OCI-LY7 (cell line): ENCODE results near the gene CHRNA3. TPM values are rescaled to one million over a fixed set of nuclear protein-coding genes. Genes with fewer than 3 reads are reported as not detected.
"Not testable (repeated sequence)": the region's sequence is repeated elsewhere in the genome, so short reads cannot be mapped to it uniquely, and the experiment has no call there.

Experiments used
- BruUV-seq: library from RNA; stranded (reverse); fragments of 400-500 nt; replicated peaks from 2 replicates; lab custom pipeline; 2021; lab: Mats Ljungman, UMichigan
- CTCF ChIA-PET: fragments of 300-600 bp; sonication (Branson Sonifier 250); formaldehyde crosslinking; loops from one replicate; lab custom pipeline; 2022; ENCODE audit warnings: antibody characterized with exemption; ENCODE audit not compliant: unreplicated experiment; lab: Charles Lee
- POLR2A ChIA-PET: fragments of 300-600 bp; sonication (Branson Sonifier 250); formaldehyde crosslinking; loops from one replicate; lab custom pipeline; 2022; ENCODE audit warnings: antibody characterized with exemption; lab: Charles Lee
- DNase-seq: peaks from one replicate; pipeline ENCODE4 v3.0.0-alpha.2; 2015; ENCODE audit warnings: low spot score
- H2AFZ ChIP-seq: fragments of 200-600 bp; sonication (generic), shearing (Covaris generic); 2 replicates; pipeline ENCODE4 v1.6.1; 2014; ENCODE audit warnings: mild to moderate bottlenecking, antibody characterized with exemption, low read length, moderate library complexity
- H3K27ac ChIP-seq: fragments of 200-600 bp; sonication (generic); 2 replicates; pipeline ENCODE4 v1.5.1; 2014; ENCODE audit warnings: mixed run types, low read depth, mild to moderate bottlenecking, moderate library complexity, low read length, inconsistent platforms; ENCODE audit not compliant: poor library complexity, severe bottlenecking
- H3K36me3 ChIP-seq: fragments of 200-600 bp; sonication (generic); 2 replicates; pipeline ENCODE4 v1.6.1; 2014; ENCODE audit warnings: mild to moderate bottlenecking, antibody characterized with exemption, low read length, moderate library complexity, mixed read lengths; ENCODE audit not compliant: insufficient read depth
- H3K4me1 ChIP-seq: fragments of 200-600 bp; sonication (generic); 2 replicates; pipeline ENCODE4 v1.5.1; 2014; ENCODE audit warnings: mild to moderate bottlenecking, low read length; ENCODE audit not compliant: insufficient read depth, poor library complexity, severe bottlenecking
- H3K4me2 ChIP-seq: fragments of 200-600 bp; sonication (generic); 2 replicates; pipeline ENCODE4 v1.6.1; 2014; ENCODE audit warnings: mild to moderate bottlenecking, low read length
- H3K4me3 ChIP-seq: fragments of 200-600 bp; sonication (generic); 2 replicates; pipeline ENCODE4 v1.5.1; 2014; ENCODE audit warnings: mild to moderate bottlenecking, low read depth, low read length; ENCODE audit not compliant: poor library complexity, severe bottlenecking
- H3K79me2 ChIP-seq: fragments of 200-600 bp; sonication (generic); 2 replicates; pipeline ENCODE4 v1.6.1; 2016; ENCODE audit warnings: low read depth, mild to moderate bottlenecking, low read length, moderate library complexity, mixed read lengths; ENCODE audit not compliant: insufficient read depth
- H3K9me2 ChIP-seq: fragments of 200-600 bp; sonication (generic); 2 replicates; pipeline ENCODE4 v1.6.1; 2016; ENCODE audit warnings: mild to moderate bottlenecking, low read length, mixed read lengths; ENCODE audit not compliant: insufficient read depth
- H3K9me3 ChIP-seq: fragments of 200-600 bp; sonication (generic); 2 replicates; pipeline ENCODE4 v1.6.1; 2014; ENCODE audit warnings: mild to moderate bottlenecking, mixed run types, low read length, mixed read lengths
- H4K20me1 ChIP-seq: fragments of 200-600 bp; sonication (generic); 2 replicates; pipeline ENCODE4 v1.6.1; 2014; ENCODE audit warnings: mild to moderate bottlenecking, antibody characterized with exemption, low read length, moderate library complexity, mixed read lengths; ENCODE audit not compliant: insufficient read depth
- CTCF ChIP-seq: fragments of 200-600 bp; sonication (generic); conservative IDR thresholded peaks from 2 replicates; pipeline ENCODE4 v1.5.1; 2014; ENCODE audit warnings: mild to moderate bottlenecking, antibody characterized with exemption, low read length, moderate library complexity, mixed read lengths
- EZH2phosphoT487 ChIP-seq: fragments of 200-600 bp; sonication (generic); IDR thresholded peaks from 2 replicates; pipeline ENCODE4 v1.6.1; 2018; ENCODE audit warnings: low read depth, borderline replicate concordance, mild to moderate bottlenecking, mixed run types, antibody characterized with exemption, low read length, moderate library complexity, mixed read lengths
- intact Hi-C: fragments of 100-400 bp; cut with micrococcal nuclease; formaldehyde crosslinking; loops from one replicate; pipeline ENCODE4 v1.10.0; 2022; ENCODE audit not compliant: unreplicated experiment
- total RNA-seq, 2 experiments: library from RNA; depleted of rRNA in 1 of 2; stranded (reverse); fragments of >200 nt in 1 of 2; shearing (Covaris generic) in 1 of 2; gene quantifications; 2 replicates each; pipeline ENCODE4 v1.2.3, GENCODE V29; 2014 to 2022

Gene CHRNA3
- total RNA-seq, 2 experiments from 2014 or later, result not detected

- Histone ChIP-seq H3K79me2 (no peaks in the 10 kb centered on the region; the same call in 1 of the 2 replicates), H3K9me3 (no peaks in the 10 kb centered on the region), H2AFZ (peak overlapping the region; percentile 76), H3K36me3 (no peaks in the 10 kb centered on the region), H3K4me1 (peaks cover 19% of the 10 kb centered on the region), H3K4me3 (peak overlapping the region; percentile 74), H3K27ac (peak overlapping the region; percentile 22), H4K20me1 (no peaks in the 10 kb centered on the region), H3K4me2 (peak overlapping the region; percentile 92), H3K9me2 (no peaks in the 10 kb centered on the region)
- ChIA-PET CTCF (interaction anchor here (0.6 kb wide), 1 partner anchor 8 kb away, joined by 6 read pairs; no protein-coding TSS in a partner anchor), POLR2A (interaction anchor here (0.6 to 1.9 kb wide), 5 partner anchors 15 to 440 kb away, joined by 3 to 7 read pairs (median 4); partner anchors contain the start of gene PSMA4)
- DNase-seq, result no peak
- intact Hi-C loops, result loop anchor here (2.0 kb wide), 1 partner anchor 24 kb away; the partner anchor contains the start of gene PSMA4
- no peak for TF ChIP-seq CTCF
- no peak for TF ChIP-seq EZH2phosphoT487
- no TSS peak for BruUV-seq
Measured at GRCh38 chr15:78564743-78565096, 56.1 kb downstream of the CHRNA3 start.

GRCh38 chr15:78563092-78563491 is 57.7 kb downstream of the CHRNA3 start:
- Histone ChIP-seq H3K4me1 (peaks cover 19% of the 10 kb centered on the region), H3K9me3 (no peaks in the 10 kb centered on the region), H3K4me2 (no peak overlapping the region), H3K9me2 (no peaks in the 10 kb centered on the region), H2AFZ (no peak overlapping the region), H3K36me3 (no peaks in the 10 kb centered on the region), H3K4me3 (no peak overlapping the region), H3K79me2 (no peaks in the 10 kb centered on the region), H4K20me1 (no peaks in the 10 kb centered on the region), H3K27ac (no peak overlapping the region)
- CTCF ChIA-PET, result no interaction called here
- intact Hi-C loops, result no loop called here
- TF ChIP-seq CTCF (no peak), EZH2phosphoT487 (no peak)
- POLR2A ChIA-PET, result interaction anchor here (0.8 kb wide), 1 partner anchor 18 kb away, joined by 4 read pairs; no protein-coding TSS in a partner anchor
- no peak for DNase-seq
- no TSS peak for BruUV-seq

- ChIA-PET POLR2A (interaction anchor here (0.7 to 4.4 kb wide), 3 partner anchors 10 to 146 kb away, joined by 3 to 17 read pairs (median 3); no protein-coding TSS in a partner anchor), CTCF (interaction anchor here (0.5 kb wide), 1 partner anchor 362 kb away, joined by 3 read pairs; no protein-coding TSS in a partner anchor)
- intact Hi-C loops, result no loop called here
- Histone ChIP-seq H3K27ac (no peak overlapping the region), H4K20me1 (no peaks in the 10 kb centered on the region), H2AFZ (no peak overlapping the region), H3K9me2 (no peaks in the 10 kb centered on the region), H3K4me1 (peaks cover 17% of the 10 kb centered on the region), H3K4me2 (no peak overlapping the region), H3K79me2 (no peaks in the 10 kb centered on the region), H3K9me3 (no peaks in the 10 kb centered on the region), H3K36me3 (no peaks in the 10 kb centered on the region), H3K4me3 (no peak overlapping the region)
- DNase-seq, result no peak
- no TSS peak for BruUV-seq
- no peak for TF ChIP-seq EZH2phosphoT487
- no peak for TF ChIP-seq CTCF
Measured at GRCh38 chr15:78561490-78561889, 59.3 kb downstream of the CHRNA3 start.

- H3K4me1 ChIP-seq, result peaks cover 11% of the 10 kb centered on the region
- H3K4me3 ChIP-seq, H4K20me1 ChIP-seq, H3K36me3 ChIP-seq, BruUV-seq, DNase-seq, H3K9me2 ChIP-seq, H3K9me3 ChIP-seq, H3K27ac ChIP-seq, intact Hi-C loops, H3K79me2 ChIP-seq, H2AFZ ChIP-seq, H3K4me2 ChIP-seq, CTCF ChIA-PET: not testable (repeated sequence)
- POLR2A ChIA-PET, result interaction anchor here (0.9 to 4.4 kb wide), 2 partner anchors 15 to 20 kb away, joined by 3 to 17 read pairs; no protein-coding TSS in a partner anchor
Measured at GRCh38 chr15:78560201-78560600, 60.6 kb downstream of the CHRNA3 start.
